Measurements from ENCODE around the gene MICAL2.

MICAL2 gene

GRCh38 chr11:12098601-12099000, 11.8 kb upstream of the MICAL2 start:
- no peak for DNase-seq

DNA sequence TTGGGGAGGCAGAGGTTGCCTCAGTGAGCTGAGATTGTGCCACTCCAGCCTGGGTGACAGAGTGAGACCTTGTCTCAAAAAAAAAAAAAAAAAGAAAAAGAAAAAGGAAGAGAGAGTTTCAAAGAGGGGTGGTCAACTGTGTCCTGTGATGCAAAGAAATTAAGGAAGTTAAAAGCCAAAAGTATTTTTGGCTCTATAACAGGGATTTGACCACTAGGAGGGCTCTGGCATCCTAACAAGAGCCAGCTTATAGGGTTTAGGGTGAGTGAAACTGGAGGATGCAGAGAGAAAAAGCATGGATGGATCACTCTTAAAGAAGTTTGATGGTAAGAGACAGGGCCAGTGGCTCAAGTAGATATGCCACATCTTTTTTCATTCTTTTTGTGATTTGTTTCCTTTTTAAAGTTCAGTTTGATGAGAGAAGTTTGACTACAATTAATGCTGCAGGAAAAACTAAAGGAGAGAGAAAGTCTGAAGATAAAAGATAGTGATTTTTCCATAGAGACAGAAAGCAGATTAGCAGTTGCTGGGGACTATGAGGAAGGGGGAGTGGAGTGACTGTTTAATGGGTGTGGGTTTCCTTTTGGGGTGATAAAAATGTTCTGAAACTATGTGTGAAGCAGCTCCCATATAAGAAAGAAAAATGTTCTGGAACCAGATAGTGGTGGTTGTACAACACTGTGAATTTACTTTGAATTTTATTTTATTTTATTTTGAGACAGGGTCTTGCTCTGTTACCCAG, 11.1 kb upstream of the MICAL2 start:
- DNase-seq: peak; percentile 50

- no peak for DNase-seq
Observed at GRCh38 chr11:12100429-12100828, 10.0 kb upstream of the MICAL2 start.

- DNase-seq: no peak
Observed at GRCh38 chr11:12100841-12101242, 9.5 kb upstream of the MICAL2 start.

DNA sequence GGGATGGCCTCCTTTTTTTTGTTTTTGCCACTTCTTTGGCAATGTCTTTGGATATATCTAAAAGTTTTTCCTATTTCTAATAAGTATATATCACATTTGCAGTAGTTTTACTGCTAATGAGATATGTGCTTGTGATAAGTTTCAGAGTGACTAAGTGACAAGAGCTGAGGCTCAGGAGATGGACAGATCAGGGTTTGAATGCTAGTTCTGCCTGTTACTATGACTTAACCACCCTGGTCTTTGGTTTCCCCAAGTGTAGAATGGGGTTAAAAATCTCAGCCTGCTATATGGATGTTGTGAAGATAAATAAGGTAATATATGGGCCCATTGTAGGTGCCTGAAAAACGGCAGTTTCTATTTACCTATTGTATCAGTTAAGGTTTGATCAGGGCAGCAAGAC, 9.1 kb upstream of the MICAL2 start:
- DNase-seq: no peak

GRCh38 chr11:12102588-12103410, 7.6 kb upstream of the MICAL2 start:
- no peak for DNase-seq

- no peak for DNase-seq
Observed at GRCh38 chr11:12103411-12104225, 6.8 kb upstream of the MICAL2 start.

- no peak for DNase-seq
Observed at GRCh38 chr11:12105471-12105870, 4.9 kb upstream of the MICAL2 start.

DNA sequence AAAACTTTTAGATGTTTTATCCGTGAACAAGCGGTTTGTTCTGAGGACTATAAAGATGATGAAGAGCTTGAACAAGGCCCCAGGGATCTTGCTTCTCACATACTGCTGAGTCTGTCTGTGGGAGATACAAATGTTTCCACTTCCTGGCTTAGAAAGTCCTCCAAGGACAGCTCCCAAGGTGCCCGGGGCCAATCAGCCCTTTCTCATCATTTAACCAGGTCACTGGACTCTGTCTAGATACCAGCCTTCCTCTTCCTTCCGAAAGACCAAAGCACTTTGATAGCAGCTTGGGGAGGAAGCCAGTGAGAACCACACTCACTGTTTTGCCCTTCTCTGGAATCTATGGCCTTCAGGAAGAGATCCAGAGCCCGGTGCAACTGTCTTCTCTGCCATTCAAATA, 4.3 kb upstream of the MICAL2 start:
- no peak for DNase-seq

DNA sequence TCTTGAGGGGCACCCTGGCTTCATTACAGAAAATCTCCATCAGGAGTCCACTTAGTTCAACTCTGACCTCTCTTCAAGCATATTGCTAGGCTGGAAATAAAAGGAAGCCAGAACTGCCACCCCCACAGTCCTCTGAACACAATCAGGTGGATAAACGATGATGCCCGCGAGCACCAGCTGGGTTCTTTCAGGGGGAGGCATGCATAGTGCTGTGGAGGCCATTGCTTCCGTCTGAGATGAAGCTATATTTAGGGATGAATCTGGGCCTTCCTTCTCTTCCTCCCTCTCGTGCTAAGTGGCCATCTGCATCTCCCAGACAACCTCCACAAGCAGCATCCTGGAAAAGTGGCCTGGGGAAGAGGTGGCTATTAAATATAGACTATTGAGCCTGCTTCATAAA, 3.9 kb upstream of the MICAL2 start:
- no peak for DNase-seq

DNA sequence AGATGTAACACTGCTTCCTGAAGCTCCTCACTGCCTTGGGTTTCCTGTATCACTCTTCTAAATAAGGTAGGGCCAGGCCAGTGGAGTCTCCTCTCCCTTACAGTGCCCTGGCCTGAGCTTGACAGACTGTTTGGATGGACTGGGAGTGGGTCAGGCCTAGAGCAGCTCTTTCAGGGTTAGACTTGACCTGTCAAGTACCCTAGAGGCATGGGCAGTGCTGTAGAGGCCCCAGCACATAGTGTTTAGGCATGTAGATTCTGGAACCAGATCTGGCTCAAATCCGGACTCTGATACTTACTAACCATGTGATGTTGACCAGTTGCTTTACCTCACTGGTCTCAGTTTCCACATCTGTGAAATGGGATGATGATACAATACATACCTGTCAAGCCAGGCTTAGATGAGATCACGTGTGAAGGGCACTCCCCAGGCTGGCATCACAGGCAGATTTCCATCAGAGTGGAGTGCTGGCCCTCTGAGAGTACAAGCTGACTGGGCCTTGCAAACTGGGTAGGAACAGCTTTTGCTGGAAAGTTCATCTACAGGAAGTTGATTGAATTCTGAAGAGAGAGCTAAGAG, 1.4 kb upstream of the MICAL2 start:
- no peak for DNase-seq

DNA sequence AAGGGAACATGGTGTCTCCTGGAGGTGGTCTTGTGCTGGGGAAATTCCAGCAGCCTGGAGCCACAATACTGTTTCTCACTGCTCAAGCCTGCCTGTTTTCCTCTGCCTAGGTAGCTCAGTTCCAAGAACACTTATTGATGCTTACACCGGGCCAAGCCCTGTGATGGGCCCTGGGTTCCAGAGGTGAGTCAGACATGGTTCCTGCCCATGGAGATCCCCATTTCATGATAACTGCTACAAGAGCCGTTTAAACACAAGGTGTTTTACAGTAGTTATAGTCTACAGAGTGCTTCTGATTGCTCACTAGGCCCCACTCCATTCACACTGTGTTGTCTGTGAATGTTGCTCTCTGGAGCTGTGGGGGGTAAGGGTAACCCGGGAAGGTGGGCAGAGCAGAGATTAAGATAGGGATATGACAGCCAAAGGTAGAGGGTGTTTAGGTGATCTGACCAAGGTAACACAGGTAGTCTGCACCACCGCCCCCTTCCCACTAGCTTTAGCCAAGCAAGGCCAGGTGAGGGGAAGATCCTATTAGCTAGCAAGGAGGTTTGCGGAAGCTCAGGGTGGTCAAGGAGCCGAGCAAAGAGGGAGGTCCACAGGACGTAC, 696 bp upstream of the MICAL2 start:
- DNase-seq: no peak

GRCh38 chr11:12110714-12111548, 541 bp downstream of the MICAL2 start:
- DNase-seq: peak; percentile 29

DNA sequence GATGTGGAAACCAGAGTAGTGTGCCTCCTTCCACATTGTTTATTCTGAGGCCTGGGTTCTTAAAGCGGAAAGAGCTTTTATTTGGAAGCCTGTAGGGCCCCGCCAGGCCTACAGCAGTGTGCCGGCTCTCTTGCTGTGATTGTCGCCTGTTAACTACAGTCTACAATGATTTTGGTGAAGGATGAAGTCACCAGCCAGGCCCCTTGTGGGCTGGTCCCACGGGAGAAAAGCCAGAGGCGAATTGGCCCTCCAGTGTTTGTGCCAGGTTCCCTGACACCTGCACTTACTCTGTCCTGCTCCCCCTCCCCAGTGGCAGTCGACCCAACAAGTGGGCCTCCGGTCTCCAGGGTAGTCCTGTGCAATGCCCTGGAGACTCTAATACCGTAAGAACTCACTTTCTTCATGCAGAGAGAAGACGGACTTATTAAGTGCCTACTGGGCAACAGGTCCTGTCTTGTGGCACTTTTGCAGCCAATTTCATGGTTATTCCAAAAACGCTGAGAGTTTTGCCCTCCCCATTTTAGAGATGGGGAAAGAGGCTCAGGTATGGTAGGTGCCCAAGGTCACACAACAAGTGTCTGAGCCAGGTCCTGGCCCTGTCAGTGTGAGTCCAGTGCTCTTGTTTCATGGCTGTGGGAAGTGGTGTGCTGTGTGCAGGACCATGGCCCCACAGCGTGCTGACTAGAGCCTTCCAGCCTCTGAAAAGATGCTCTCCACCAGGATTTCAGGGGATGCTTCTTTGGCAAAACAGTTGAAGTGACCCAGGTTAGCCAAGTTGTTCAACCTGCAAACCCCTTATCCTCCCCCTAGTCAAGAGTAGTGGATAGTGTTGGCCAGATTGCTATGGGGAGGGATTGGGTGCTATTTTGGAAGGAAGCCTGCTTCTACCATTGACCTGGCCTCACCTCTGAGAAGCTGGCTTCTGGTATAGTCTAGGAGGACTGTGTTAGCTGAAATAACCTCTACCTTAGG, 1.4 kb downstream of the MICAL2 start:
- no peak for DNase-seq

DNA sequence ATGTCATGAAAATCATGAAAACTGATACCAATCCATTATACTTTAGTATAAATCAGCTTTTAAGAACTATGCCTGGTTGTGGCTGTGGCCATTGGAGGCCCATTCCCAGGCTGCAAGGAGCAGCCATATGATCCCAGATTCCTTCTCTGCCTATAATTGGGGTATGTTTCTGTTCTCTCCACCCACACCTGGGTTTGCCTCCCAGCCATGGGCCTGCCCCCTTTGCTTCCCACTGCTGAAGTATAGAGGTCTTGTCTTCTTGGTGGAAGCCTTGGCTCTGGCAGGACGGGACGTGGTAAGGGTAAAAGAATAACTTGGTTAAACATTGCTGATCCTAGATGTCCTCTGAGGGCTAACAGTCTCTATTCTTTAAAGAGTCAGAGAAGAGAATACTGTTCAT, 2.4 kb downstream of the MICAL2 start:
- DNase-seq: no peak

- no peak for DNase-seq
Observed at GRCh38 chr11:12113294-12113693, 2.9 kb downstream of the MICAL2 start.

- no peak for DNase-seq
Observed at GRCh38 chr11:12114193-12115033, 4.0 kb downstream of the MICAL2 start.

DNA sequence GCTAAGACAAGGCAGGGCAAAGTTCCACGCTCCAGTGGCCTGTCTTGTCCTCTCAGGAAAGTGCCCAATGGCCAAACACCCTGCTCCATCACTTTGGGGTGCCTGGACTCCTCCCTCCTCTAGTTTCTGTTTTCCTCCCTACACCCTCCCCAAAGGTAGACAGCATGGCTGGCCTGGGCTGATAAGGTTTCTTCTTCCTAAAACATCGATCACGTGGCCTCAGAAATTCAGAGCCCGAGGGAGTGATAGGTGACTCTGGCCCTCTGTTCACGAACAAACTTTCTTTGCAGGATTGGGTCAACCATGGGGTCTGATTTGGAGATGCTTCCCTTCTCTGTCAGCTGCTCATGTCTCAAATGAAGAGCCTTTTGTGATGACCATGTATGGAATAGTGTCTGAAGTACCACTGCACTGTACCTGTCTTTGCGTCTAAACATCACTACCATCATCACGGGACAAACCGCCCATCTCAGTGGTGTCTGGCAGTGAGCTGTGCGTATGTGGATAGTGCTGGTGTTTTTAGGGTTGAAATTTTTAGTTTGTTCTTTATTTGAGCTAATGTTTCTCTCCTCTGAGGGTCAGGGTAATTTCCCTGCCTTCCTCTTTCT, 6.1 kb downstream of the MICAL2 start:
- DNase-seq: no peak

GRCh38 chr11:12117200-12117599, 6.8 kb downstream of the MICAL2 start:
- DNase-seq: no peak

All from suppressor macrophage treated with lipopolysaccharide for 4 hours (primary cell).